Activated CD4-positive, alpha-beta memory T cell treated with anti-CD3 and anti-CD28 coated beads, Interleukin-2, amount 10 ng/mL, durations not matched to agents 7 days and 5 days (primary cell): ENCODE data around the gene SIPA1L2. TPM values are rescaled to one million over a fixed set of nuclear protein-coding genes. Genes with fewer than 3 reads are reported as not detected.

Experiments used
- CTCF ChIA-PET: fragments of 350-600 bp; sonication (Branson Sonifier 250); formaldehyde crosslinking; loops from one replicate; lab custom pipeline; 2021; ENCODE audit warnings: antibody characterized with exemption, inconsistent platforms; lab: Charles Lee
- POLR2A ChIA-PET: fragments of 350-600 bp; sonication (Branson Sonifier 250); formaldehyde crosslinking; loops from one replicate; lab custom pipeline; 2021; ENCODE audit warnings: antibody characterized with exemption; lab: Charles Lee
- DNase-seq: peaks from one replicate; pipeline ENCODE4 v3.0.0-alpha.2; 2020
- H3K27ac Mint-ChIP-seq: one replicate; pipeline ENCODE4 v1.8.0; 2021; ENCODE audit warnings: mild to moderate bottlenecking, mixed read lengths
- H3K27me3 Mint-ChIP-seq: one replicate; pipeline ENCODE4 v1.8.0; 2021; ENCODE audit warnings: mixed read lengths
- H3K36me3 Mint-ChIP-seq: one replicate; pipeline ENCODE4 v1.8.0; 2021; ENCODE audit warnings: low read depth, mixed read lengths
- H3K4me1 Mint-ChIP-seq: one replicate; pipeline ENCODE4 v1.8.0; 2021; ENCODE audit warnings: mixed read lengths
- H3K4me3 Mint-ChIP-seq: one replicate; pipeline ENCODE4 v1.8.0; 2021; ENCODE audit warnings: mild to moderate bottlenecking, mixed read lengths
- H3K9me3 Mint-ChIP-seq: one replicate; pipeline ENCODE4 v1.8.0; 2021; ENCODE audit warnings: mixed read lengths
- total RNA-seq, 2 experiments: library from RNA; stranded (reverse); gene quantifications; one replicate each; pipeline ENCODE4 v1.2.3, GENCODE V29; 2021

Gene SIPA1L2
- total RNA-seq, 2 experiments from 2014 or later = 0.78 to 0.93 TPM

DNA sequence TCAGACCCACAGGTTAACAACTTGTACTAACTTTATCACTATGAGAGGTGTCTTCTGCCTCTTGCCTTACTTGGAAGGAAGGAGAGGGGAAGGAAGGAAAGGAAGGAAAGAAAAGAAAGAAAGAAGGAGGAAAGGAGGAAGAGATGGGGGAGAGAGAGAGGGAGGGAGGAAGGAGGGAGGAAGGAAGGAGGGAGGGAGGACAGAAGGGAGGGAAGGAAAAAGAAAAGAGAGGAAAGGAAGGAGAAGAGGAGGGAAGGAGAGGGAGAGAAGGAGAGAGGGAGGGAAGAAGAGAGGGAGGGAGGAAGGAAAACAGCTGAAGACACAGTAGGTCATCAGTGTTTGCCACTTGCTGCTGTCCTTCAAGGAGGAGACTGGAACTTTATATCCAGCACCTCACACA lies 5.3 kb upstream of the SIPA1L2 start:
- Mint-ChIP-seq H3K4me3 (no peak overlapping the region), H3K27ac (no peak overlapping the region), H3K36me3 (no peaks in the 10 kb centered on the region), H3K27me3 (peaks cover 23% of the 10 kb centered on the region), H3K4me1 (peaks cover 8% of the 10 kb centered on the region), H3K9me3 (no peaks in the 10 kb centered on the region)
- no peak for DNase-seq
- POLR2A ChIA-PET = no interaction called here
- CTCF ChIA-PET = interaction anchor here (1.0 kb wide), 1 partner anchor 10 kb away, joined by 4 read pairs; no protein-coding TSS in a partner anchor

GRCh38 chr1:232634096-232634495 lies 4.2 kb upstream of the SIPA1L2 start:
- H3K4me1 Mint-ChIP-seq = peaks cover 11% of the 10 kb centered on the region
- CTCF ChIA-PET = interaction anchor here (0.6 to 1.0 kb wide), 2 partner anchors 9 to 1149 kb away, joined by 3 to 4 read pairs; no protein-coding TSS in a partner anchor

DNA sequence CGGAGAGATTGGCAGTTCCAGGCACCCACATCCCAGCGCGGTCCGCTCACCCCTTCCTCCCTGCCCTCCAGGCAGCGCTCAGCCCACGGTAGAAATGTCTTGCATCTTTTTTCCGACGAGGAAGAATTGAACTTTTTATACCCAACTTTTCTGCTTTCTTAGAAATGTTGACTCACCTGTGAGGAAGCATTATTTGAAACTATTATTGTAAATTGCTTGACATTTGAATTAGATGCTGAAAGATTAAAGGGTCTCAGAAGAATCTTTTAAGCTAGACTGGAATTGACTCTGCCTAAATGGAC lies 912 bp upstream of the SIPA1L2 start:
- H3K4me3 Mint-ChIP-seq = peak overlapping the region; percentile 74
- H3K36me3 Mint-ChIP-seq = no peaks in the 10 kb centered on the region
- H3K27me3 Mint-ChIP-seq = peaks cover 42% of the 10 kb centered on the region
- H3K9me3 Mint-ChIP-seq = no peaks in the 10 kb centered on the region
- ChIA-PET POLR2A (no interaction called here), CTCF (no interaction called here)
- H3K27ac Mint-ChIP-seq = no peak overlapping the region
- DNase-seq = no peak
- peaks cover 19% of the 10 kb centered on the region for H3K4me1 Mint-ChIP-seq

More at GRCh38 chr1:232634096-232634495, 4.2 kb upstream of the SIPA1L2 start:
- Mint-ChIP-seq H3K9me3 (no peaks in the 10 kb centered on the region), H3K36me3 (no peaks in the 10 kb centered on the region), H3K27ac (no peak overlapping the region), H3K27me3 (peaks cover 26% of the 10 kb centered on the region), H3K4me3 (no peak overlapping the region)
- DNase-seq = no peak
- POLR2A ChIA-PET = no interaction called here

GRCh38 chr1:232629250-232630046 lies 485 bp downstream of the SIPA1L2 start:
- ChIA-PET POLR2A (interaction anchor here (1.2 kb wide), 1 partner anchor 56 kb away, joined by 3 read pairs; no protein-coding TSS in a partner anchor), CTCF (interaction anchor here (0.6 kb wide), 1 partner anchor 1517 kb away, joined by 3 read pairs; no protein-coding TSS in a partner anchor)
- H3K4me1 Mint-ChIP-seq = peaks cover 19% of the 10 kb centered on the region
- H3K9me3 Mint-ChIP-seq = no peaks in the 10 kb centered on the region
- no peak overlapping the region for H3K27ac Mint-ChIP-seq
- H3K36me3 Mint-ChIP-seq = no peaks in the 10 kb centered on the region
- H3K4me3 Mint-ChIP-seq = peak overlapping the region; percentile 73
- H3K27me3 Mint-ChIP-seq = peaks cover 36% of the 10 kb centered on the region
- peak; percentile 19 for DNase-seq

DNA sequence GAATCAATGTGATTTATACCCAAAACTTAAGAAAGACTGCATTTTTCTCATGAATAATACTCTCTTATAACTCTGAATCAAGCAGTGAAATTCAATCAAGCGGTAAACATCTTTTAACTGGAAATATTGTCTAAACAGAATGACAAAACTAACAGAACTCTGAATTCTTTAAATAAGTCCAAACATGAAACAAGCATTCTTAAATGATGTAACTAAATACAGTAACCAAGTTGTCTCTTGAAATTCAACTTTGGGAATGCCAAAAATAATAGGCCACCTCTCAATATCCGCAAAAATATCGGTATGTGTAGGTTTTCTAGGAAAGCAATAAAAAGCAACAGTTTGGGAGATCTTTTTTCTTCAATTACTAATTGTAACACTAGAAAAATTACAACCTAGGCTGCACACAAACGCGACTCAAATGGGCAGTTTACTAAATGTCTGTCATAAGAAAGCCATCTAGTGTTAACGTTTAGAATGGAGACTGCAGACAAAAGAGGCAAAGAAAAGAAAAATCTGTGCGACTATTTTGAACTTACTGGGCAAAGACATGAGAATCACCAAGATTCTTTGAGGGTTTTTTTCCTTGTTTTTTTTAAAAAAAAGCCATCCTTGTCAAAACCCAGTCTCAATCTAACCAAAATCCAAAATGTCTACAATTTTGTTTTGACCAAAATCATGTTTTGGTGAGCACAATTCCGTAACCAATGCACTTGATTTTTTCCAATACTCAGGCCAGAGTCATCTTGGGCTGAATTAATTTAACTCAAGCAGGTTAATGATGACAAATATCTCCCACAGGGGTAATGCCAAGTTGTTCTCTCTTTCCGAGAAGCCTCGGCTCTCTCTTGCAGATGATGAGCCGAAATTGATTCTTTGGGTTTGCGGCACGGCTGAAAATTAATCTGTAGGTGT lies 1.3 kb downstream of the SIPA1L2 start:
- no peaks in the 10 kb centered on the region for H3K36me3 Mint-ChIP-seq
- POLR2A ChIA-PET = no interaction called here
- no peak for DNase-seq
- no peaks in the 10 kb centered on the region for H3K9me3 Mint-ChIP-seq
- no peak overlapping the region for H3K27ac Mint-ChIP-seq
- H3K4me3 Mint-ChIP-seq = peak overlapping the region; percentile 73
- H3K4me1 Mint-ChIP-seq = peaks cover 19% of the 10 kb centered on the region
- peaks cover 36% of the 10 kb centered on the region for H3K27me3 Mint-ChIP-seq
- CTCF ChIA-PET = interaction anchor here (1.1 to 2.1 kb wide), 6 partner anchors 9 to 762 kb away, joined by 3 to 14 read pairs (median 5); no protein-coding TSS in a partner anchor

DNA sequence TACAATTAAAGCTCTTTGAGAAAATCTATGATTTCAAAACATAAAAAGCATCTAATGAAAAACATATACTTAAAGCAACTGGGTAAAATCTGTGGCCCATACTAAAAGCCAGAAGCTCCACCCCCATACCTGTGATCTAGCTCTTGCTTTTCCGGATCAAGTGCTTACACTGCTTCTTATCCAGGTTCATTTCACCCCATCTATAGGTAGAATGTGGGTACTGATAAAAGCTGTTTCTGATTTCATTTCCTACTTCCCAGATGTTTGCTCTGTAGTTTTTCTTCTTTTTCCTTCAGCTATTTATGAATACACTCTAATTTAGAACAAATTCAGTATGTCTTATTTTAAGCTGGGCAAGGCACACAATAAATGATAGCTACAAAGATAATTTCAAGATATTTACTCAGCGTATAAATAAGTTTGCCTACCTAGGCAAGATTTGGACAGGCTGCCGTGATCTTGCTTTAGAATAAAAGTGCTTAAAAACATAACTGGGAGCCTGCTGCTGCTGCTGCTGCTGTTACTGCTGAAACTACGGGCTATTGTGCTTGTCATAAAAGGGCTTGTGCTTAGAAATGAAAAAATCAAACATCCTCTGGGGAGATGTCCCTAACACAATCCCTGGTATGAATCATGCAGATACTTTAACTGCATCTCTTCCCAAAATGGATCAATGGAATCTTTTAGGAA lies 2.1 kb downstream of the SIPA1L2 start:
- Mint-ChIP-seq H3K4me3 (no peak overlapping the region), H3K4me1 (peaks cover 19% of the 10 kb centered on the region), H3K27ac (no peak overlapping the region), H3K36me3 (no peaks in the 10 kb centered on the region), H3K27me3 (peaks cover 33% of the 10 kb centered on the region), H3K9me3 (no peaks in the 10 kb centered on the region)
- ChIA-PET POLR2A (no interaction called here), CTCF (interaction anchor here (0.7 to 2.1 kb wide), 15 partner anchors 9 to 912 kb away, joined by 3 to 14 read pairs (median 4); no protein-coding TSS in a partner anchor)
- no peak for DNase-seq

DNA sequence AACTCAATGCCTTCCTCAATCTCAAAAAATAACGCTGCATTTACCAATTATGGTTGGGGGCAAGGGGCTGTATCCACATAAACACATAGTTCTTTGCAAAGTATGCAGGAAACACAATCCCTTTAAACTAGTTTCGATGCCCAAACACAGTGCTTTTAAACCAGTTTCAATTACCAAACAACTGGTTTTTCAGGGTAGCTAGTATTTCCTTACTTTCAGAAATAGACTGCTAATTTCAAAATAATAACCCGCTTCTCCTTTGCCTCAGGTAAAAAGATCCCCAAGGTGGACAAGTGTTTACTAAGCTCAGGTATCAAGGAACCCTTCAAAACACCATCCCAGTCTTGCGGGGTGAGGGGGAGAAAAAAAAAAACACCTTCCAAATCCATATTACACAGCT lies 2.8 kb downstream of the SIPA1L2 start:
- no peaks in the 10 kb centered on the region for H3K9me3 Mint-ChIP-seq
- peaks cover 27% of the 10 kb centered on the region for H3K27me3 Mint-ChIP-seq
- no peak overlapping the region for H3K27ac Mint-ChIP-seq
- POLR2A ChIA-PET = no interaction called here
- CTCF ChIA-PET = interaction anchor here (0.7 to 2.1 kb wide), 15 partner anchors 8 to 911 kb away, joined by 3 to 14 read pairs (median 4); no protein-coding TSS in a partner anchor
- no peak for DNase-seq
- peaks cover 19% of the 10 kb centered on the region for H3K4me1 Mint-ChIP-seq
- H3K36me3 Mint-ChIP-seq = no peaks in the 10 kb centered on the region
- H3K4me3 Mint-ChIP-seq = no peak overlapping the region

GRCh38 chr1:232626452-232626851 lies 3.5 kb downstream of the SIPA1L2 start:
- Mint-ChIP-seq H3K36me3 (no peaks in the 10 kb centered on the region), H3K4me3 (no peak overlapping the region), H3K27me3 (peaks cover 24% of the 10 kb centered on the region), H3K27ac (no peak overlapping the region), H3K4me1 (peaks cover 19% of the 10 kb centered on the region), H3K9me3 (no peaks in the 10 kb centered on the region)
- CTCF ChIA-PET = interaction anchor here (0.7 to 2.1 kb wide), 6 partner anchors 10 to 869 kb away, joined by 3 to 14 read pairs (median 6); no protein-coding TSS in a partner anchor
- DNase-seq = no peak
- POLR2A ChIA-PET = no interaction called here

- Mint-ChIP-seq H3K27ac (no peak overlapping the region), H3K36me3 (no peaks in the 10 kb centered on the region), H3K4me1 (peaks cover 11% of the 10 kb centered on the region), H3K9me3 (no peaks in the 10 kb centered on the region), H3K27me3 (peaks cover 19% of the 10 kb centered on the region), H3K4me3 (no peak overlapping the region)
- ChIA-PET CTCF (interaction anchor here (1.0 to 1.2 kb wide), 3 partner anchors 9 to 398 kb away, joined by 4 to 8 read pairs (median 6); no protein-coding TSS in a partner anchor), POLR2A (no interaction called here)
- no peak for DNase-seq
Observed at GRCh38 chr1:232625319-232625868, 4.5 kb downstream of the SIPA1L2 start.

GRCh38 chr1:232624546-232625281 lies 5.2 kb downstream of the SIPA1L2 start:
- ChIA-PET CTCF (interaction anchor here (1.1 to 1.2 kb wide), 2 partner anchors 10 to 397 kb away, joined by 4 to 6 read pairs; no protein-coding TSS in a partner anchor), POLR2A (no interaction called here)
- Mint-ChIP-seq H3K36me3 (no peaks in the 10 kb centered on the region), H3K27me3 (peaks cover 19% of the 10 kb centered on the region), H3K4me1 (peaks cover 11% of the 10 kb centered on the region), H3K4me3 (no peak overlapping the region), H3K27ac (no peak overlapping the region), H3K9me3 (no peaks in the 10 kb centered on the region)
- DNase-seq = no peak

DNA sequence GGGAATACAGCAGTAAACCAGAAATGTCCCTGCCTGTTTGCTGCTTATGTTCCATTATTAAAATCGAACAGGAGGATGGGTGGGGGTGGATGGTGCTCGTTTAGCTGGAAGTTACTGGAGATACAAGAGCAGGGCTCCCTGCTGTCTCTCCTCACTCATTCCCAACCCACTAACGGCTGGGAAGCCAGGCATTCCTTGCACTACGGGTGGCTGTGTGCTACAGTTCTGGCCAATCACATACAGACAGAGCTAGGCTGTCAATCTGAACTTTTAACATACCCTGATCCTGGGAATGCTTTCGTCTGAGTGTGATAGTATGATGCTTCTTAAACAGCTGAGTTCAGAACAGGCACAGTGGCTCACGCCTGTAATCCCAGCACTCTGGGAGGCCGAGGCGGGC lies 7.0 kb downstream of the SIPA1L2 start:
- Mint-ChIP-seq H3K27me3 (peaks cover 5% of the 10 kb centered on the region), H3K9me3 (no peaks in the 10 kb centered on the region), H3K27ac (no peak overlapping the region), H3K36me3 (no peaks in the 10 kb centered on the region), H3K4me1 (peaks cover 1% of the 10 kb centered on the region), H3K4me3 (no peak overlapping the region)
- CTCF ChIA-PET = no interaction called here
- POLR2A ChIA-PET = no interaction called here
- DNase-seq = no peak
